Gastrocnemius medialis (tissue), 4 donors: ENCODE data around the gene PTPN3.

Experiments
- CTCF ChIP-seq, 5 experiments: fragments of 450-650 bp in 3 of 5; fragments of 200-600 bp in 2 of 5; sonication (generic) in 2 of 5; IDR thresholded peaks in 4 of 5; conservative IDR thresholded peaks in 1 of 5; 1 replicate in 4 of 5; 2 replicates in 1 of 5; pipeline ENCODE4 v1.5.1; 2016 to 2019; ENCODE audit warnings: antibody characterized with exemption in 5 of 5, mild to moderate bottlenecking in 3 of 5, moderate library complexity in 3 of 5
- POLR2A ChIP-seq, 2 donors: fragments of 450-650 bp; IDR thresholded peaks; one replicate each; pipeline ENCODE4 v1.6.1; 2017; ENCODE audit warnings: antibody characterized with exemption in 2 of 2, mild to moderate bottlenecking in 2 of 2, moderate library complexity in 2 of 2

GRCh38 chr9:109349421-109349846 lies 148.7 kb downstream of the PTPN3 start:
- TF ChIP-seq CTCF (IDR thresholded peaks at IDR 0.05 in 4 of 5, conservative IDR thresholded peaks at IDR 0.05 in 1 of 5) (no peak), POLR2A (IDR thresholded peaks at IDR 0.05) (no peak)
